NT2/D1 (cell line): ENCODE data around the gene PAXX.

ENCODE experiments used
- SUZ12 ChIP-seq: IDR thresholded peaks from 2 replicates; pipeline ENCODE4 v1.6.1; 2011; ENCODE audit not compliant: insufficient read length, insufficient read depth; ENCODE audit errors: extremely low read depth
- YY1 ChIP-seq: IDR thresholded peaks from 2 replicates; pipeline ENCODE4 v1.6.1; 2011; ENCODE audit not compliant: insufficient read length, insufficient read depth
- ZNF274 ChIP-seq: IDR thresholded peaks from 2 replicates; pipeline ENCODE4 v1.6.1; 2011; ENCODE audit warnings: mild to moderate bottlenecking, low read depth, low read length

DNA sequence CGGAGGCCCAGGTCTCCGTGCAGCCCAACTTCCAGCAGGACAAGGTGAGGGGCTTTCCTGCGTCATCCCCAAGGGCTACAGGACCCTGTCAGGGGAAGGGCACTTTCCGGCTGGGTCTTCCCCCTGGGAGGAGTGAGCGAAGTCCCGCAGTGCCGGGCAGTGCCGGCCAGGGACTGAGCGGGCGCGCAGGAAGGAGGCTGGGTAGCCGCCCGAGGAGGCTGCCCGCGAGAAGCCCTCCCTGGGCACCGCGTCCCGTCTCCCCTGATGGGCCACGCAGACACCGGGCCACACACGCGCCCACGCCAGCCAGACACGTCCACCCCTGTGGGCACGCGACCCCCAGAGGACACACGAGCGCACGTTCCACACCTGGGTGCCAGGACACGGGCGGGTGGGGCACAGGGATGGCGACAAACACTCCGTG, 14.6 kb upstream of the PAXX start:
- TF ChIP-seq SUZ12 (no peak), YY1 (no peak), ZNF274 (no peak)
